Subcutaneous adipose tissue (tissue), 4 donors: ENCODE data around the gene SCN2B. TPM values are rescaled to one million over a fixed set of nuclear protein-coding genes. Genes with fewer than 3 reads are reported as not detected.

Experiments used
- total RNA-seq, 4 donors: library from RNA; depleted of rRNA; stranded (reverse); fragments of >200 nt; gene quantifications; one replicate each; pipeline ENCODE4 v1.1.0, GENCODE V29; 2016
- TF ChIP-seq, protein P1 (sequence below): fragments of 450-650 bp; IDR thresholded peaks from one replicate; pipeline ENCODE4 v1.5.1; 2016; ENCODE audit warnings: low read depth, mild to moderate bottlenecking, control low read depth, antibody characterized with exemption, moderate library complexity

Gene SCN2B
- total RNA-seq, 4 donors from 2014 or later, result under 0.01 to 0.19 TPM; not detected in 2

DNA sequence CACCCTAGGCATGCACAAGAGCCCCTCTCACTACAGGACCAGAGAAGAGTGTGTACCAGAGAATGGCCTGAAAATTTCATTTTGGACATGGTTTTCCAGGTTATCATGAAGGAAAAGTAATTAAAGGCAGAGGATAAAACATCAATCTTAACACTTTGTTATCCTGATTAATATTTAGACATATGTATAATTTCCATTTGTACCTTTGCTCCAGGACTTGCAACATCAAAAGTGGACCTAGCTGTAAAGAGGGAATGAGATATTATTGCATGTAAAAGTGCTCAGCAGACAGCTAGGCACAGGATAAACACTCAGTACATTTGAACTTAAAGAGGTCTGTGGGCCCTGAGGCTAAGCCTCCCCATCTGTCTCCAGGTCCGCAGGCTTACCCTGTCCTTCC, 21.8 kb downstream of the SCN2B start:
- TF ChIP-seq, protein P1, sequence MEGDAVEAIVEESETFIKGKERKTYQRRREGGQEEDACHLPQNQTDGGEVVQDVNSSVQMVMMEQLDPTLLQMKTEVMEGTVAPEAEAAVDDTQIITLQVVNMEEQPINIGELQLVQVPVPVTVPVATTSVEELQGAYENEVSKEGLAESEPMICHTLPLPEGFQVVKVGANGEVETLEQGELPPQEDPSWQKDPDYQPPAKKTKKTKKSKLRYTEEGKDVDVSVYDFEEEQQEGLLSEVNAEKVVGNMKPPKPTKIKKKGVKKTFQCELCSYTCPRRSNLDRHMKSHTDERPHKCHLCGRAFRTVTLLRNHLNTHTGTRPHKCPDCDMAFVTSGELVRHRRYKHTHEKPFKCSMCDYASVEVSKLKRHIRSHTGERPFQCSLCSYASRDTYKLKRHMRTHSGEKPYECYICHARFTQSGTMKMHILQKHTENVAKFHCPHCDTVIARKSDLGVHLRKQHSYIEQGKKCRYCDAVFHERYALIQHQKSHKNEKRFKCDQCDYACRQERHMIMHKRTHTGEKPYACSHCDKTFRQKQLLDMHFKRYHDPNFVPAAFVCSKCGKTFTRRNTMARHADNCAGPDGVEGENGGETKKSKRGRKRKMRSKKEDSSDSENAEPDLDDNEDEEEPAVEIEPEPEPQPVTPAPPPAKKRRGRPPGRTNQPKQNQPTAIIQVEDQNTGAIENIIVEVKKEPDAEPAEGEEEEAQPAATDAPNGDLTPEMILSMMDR, result no peak

DNA sequence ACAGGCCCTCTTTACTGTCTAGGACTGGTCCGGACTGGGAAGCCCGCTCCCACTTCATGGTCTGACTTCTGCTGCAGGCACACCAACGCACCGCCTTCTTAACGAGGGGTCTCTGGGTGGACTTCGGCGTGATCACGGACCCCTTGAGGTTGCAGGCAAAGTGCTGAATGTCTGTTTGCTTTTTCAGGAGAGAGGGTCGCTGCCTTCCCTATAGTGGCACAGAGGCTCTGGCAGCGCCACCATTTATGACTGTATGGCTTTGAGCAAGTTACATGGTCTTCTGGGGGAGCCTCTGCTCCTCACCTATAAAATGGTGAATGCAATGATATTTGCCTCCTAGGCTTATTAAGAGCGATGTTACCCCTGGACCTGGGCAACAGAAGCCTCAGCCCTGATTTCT, 22.5 kb downstream of the SCN2B start:
- TF ChIP-seq, protein P1, result no peak

DNA sequence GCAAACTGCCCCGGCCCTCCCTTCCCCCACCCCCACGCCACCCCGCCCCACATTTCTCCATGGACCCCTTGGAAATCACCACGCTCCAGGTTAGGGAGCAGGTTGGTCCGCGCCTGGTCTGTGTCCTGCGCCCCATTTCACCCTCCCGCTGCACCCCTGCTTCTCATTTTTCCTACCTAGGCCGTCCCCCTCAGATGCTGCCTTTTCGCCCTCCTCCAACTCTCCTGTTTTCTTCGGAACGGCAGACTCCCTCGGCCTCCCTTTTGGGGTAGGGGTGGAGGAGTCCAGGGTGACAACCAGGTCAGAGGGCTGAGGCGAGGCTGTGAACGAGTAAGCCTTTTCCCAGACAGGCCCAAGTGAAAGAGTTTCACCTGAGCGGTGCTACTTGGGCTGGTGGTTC, 22.9 kb downstream of the SCN2B start:
- TF ChIP-seq, protein P1, result no peak

DNA sequence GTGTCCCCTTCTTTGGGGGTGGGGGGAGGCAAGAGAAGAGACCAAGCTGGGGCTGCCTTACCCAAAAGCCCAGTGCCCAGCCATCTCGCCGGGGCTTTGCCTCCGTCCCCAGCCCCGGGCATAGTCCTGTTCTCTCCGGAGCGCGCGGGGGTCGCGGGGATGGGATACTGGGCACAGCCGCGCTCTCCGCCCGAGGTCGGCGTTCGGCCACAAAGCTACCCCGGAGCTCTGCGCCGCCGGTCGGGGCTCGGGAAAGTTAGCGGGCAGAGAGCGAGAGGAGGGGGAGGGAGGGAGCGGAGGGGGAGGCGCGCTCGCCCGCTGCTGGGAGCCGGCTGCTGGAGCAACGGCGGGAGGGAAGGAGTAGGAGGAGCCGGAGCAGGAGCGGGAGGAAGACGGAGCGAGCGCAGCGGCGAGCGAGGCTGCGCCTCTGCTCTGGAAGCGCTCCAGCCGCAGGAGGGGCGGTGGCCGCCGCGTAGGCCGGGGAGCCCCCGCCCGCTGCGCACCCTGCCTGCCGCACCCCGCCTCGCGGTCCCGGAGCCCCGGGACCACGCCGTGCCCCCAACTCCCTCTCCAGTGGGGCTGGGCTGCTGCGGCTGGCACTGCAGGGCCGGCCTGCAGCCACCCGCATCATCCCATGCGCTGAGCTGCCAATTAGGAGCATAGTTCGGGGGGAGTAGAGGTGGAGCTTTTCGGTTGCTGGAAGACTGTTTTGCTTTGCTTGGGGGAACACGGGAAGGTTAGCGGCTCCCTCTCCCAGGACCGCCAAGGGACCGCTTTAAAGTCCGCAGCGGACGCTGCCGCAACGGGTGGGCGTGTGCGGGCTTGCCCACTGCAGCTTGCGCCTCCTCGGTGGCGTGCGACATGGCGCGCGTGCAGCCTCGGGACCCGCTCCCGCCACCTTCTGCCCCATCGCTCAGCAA, 23.6 kb downstream of the SCN2B start, which contains the start of gene SCN4B:
Gene SCN4B, minus strand, starts transcription at position 272 of the 920 bp plus-strand sequence. Its CDS starts 150 bp downstream, at position 122.
- TF ChIP-seq, protein P1, result no peak

DNA sequence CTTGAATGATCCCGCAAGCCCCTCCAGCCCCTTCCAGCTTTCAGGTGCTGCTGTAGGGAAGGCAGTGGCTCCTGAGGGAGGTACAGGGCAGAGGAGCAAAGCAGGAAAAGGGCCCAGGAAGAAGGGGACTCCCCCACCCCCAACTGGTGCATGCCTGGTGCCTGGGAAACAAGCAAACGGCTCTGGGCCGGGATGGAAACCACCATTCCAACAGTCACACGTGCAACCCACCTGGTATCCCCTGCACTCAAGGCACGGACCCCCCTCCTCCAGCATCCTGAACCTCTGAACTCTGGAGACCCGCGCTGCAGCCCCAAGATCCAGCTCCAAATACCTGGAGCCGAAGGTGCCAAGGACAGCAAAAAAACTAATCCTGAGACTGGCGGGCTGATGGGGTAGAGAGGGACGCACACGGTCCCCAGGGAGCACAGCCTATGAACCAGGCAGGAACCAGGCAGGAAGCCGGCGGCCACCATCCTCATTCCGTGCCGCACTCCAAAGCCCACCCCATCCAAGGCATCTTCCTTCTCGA, 24.4 kb downstream of the SCN2B start:
- TF ChIP-seq, protein P1, result no peak

DNA sequence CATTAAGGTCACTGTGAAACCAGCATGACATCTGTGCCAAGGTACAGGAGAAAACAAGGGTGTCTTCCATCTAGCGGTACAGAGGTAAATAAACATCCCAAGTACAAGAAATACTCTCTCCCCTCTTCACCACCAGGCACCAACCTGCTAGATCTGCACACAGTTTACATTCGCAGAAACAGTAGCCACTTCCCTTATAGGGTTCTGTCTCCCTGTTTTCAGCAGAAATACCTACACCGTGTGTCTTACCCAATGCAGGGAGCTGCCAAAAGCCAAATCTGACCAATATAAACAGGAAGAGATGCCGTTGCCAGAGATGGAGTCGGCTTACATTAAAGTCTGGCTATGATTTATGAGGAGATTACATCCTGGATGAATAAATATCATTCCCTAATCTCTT, 25.0 kb downstream of the SCN2B start:
- TF ChIP-seq, protein P1, result no peak

DNA sequence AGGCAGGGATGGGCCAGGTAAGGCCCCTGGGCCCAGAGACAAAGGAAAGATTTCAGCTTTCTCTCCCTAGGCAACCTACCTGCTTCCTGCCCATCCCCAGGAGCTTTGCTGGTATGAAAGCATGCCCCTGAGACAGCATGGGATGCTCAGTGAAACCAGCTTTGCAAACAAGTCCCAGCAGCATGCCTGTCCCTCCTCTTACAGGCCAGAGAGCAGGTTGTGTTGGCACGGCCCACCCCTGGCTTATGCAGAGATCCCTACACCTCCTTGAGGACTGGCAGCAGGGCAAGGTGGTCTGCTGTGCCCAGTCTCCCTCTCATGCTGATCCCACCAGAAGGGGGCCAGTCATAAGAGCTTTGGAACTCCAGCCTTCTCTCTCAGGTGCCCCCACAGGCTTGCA, 26.9 kb downstream of the SCN2B start:
- TF ChIP-seq, protein P1, result no peak
